ENCODE results near the gene RABL2B.

The RABL2B gene

DNA sequence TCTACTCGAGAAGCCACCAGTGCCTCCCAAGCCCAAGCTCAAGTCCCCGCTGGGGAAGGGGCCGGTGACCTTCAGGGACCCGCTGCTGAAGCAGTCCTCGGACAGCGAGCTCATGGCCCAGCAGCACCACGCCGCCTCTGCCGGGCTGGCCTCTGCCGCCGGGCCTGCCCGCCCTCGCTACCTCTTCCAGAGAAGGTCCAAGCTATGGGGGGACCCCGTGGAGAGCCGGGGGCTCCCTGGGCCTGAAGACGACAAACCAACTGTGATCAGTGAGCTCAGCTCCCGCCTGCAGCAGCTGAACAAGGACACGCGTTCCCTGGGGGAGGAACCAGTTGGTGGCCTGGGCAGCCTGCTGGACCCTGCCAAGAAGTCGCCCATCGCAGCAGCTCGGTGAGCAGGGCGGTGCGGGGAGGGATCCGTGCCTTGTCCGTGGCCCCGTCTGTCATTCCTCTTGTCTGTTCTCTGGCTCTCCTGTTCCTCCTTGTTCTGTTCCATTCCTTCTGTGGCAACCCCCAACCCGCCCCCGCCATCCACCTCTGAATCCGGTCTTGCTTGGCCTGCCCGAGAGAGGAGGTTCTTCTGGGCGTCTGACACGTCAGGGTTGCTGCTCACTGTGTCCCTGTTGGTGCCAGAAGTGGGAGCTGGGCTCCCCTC lies 61.3 kb downstream of the RABL2B start:
- no peak for DNase-seq

DNA sequence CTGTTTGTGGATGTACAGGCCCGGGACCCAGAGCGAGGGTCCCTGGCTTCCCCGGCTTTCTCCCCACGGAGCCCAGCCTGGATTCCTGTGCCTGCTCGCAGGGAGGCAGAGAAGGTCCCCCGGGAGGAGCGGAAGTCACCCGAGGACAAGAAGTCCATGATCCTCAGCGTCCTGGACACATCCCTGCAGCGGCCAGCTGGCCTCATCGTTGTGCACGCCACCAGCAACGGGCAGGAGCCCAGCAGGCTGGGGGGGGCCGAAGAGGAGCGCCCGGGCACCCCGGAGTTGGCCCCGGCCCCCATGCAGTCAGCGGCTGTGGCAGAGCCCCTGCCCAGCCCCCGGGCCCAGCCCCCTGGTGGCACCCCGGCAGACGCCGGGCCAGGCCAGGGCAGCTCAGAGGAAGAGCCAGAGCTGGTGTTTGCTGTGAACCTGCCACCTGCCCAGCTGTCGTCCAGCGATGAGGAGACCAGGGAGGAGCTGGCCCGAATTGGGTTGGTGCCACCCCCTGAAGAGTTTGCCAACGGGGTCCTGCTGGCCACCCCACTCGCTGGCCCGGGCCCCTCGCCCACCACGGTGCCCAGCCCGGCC lies 62.1 kb downstream of the RABL2B start:
- no peak for DNase-seq

DNA sequence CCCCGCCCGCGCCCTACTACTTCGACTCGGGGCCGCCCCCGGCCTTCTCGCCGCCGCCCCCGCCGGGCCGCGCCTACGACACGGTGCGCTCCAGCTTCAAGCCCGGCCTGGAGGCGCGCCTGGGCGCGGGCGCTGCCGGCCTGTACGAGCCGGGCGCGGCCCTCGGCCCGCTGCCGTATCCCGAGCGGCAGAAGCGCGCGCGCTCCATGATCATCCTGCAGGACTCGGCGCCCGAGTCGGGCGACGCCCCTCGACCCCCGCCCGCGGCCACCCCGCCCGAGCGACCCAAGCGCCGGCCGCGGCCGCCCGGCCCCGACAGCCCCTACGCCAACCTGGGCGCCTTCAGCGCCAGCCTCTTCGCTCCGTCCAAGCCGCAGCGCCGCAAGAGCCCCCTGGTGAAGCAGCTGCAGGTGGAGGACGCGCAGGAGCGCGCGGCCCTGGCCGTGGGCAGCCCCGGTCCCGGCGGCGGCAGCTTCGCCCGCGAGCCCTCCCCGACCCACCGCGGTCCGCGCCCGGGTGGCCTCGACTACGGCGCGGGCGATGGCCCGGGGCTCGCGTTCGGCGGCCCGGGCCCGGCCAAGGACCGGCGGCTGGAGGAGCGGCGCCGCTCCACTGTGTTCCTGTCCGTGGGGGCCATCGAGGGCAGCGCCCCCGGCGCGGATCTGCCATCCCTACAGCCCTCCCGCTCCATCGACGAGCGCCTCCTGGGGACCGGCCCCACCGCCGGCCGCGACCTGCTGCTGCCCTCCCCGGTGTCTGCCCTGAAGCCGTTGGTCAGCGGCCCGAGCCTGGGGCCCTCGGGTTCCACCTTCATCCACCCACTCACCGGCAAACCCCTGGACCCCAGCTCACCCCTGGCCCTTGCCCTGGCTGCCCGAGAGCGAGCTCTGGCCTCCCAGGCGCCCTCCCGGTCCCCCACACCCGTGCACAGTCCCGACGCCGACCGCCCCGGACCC lies 62.9 kb downstream of the RABL2B start:
- no peak for DNase-seq

DNA sequence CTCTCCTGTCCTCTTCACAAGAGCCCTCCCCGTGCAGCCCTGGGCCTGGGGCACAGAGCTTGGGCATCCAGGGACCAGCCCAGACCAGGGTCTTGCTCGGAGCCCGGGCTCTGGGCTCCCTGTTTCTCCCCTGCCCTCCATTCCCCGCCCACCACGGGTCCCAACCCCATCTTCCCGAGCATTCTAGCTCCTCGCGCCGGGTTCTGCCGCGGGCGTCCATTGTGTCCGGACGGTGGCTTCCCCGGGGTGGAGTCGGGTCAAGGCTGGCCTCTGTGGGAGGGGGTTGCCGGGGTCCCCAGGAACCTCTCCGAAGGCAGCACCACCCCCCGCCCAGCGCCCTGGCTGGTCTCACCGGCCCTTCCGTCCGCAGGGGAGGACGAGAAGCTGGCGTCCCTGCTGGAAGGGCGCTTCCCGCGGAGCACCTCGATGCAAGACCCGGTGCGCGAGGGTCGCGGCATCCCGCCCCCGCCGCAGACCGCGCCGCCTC lies 63.6 kb downstream of the RABL2B start:
- no peak for DNase-seq

DNA sequence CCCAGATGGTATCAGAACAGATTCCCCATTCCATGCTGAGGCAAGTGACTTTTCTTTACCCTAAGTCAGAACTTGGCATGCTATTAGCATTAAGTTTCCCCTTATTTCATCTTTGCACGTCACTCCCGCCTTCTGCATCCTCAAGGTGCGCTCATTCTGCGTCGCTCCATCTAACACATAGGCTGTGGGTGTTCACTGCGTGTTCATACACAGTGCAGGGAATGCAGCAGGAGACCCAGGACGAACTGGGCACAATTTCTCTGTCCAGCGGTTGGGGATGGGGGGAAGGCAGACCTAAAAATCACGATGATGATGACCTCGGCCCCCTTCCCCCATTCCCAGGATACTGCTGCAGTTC lies 65.1 kb downstream of the RABL2B start:
- no peak for DNase-seq

DNA sequence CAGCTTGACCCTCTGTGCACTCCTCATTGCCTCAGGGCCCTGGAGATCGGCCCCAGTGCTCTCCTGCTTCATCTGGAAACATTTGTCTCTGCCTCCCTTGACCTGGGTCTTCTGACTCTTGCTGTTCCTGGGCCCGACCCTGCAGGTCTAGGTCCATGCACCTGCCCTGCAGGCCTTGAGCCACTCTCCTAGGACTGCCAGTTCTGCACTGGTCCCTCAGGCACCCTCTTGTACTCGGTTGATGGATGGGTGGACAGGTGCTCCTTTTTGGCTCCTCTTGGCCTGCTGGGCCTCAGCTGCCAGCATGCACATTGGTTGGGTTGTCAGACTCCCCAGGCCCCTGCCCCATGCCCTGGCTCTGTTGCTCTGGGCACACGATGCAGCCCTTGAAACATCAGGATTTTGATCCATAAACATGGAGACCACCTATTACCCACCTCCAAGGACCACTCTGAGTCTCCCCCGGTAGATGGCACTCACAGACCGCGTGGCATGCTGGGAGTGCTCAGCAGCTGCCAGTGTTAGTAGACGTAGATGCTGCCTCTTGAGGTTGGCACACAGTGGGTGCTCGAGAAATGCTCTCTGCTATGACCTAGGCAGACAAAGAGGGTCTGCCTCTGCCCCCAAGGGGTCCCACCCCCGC lies 65.6 kb downstream of the RABL2B start:
- no peak for DNase-seq
